Muscle layer of colon (tissue), 2 donors: ENCODE results near the gene CLSTN3.

Experiments used
- H3K27ac ChIP-seq: one replicate; pipeline ENCODE4 v1.7.0; 2013; ENCODE audit warnings: low read depth, mild to moderate bottlenecking, low read length, moderate library complexity
- H3K27me3 ChIP-seq, 2 donors: one replicate each; pipeline ENCODE4 v1.7.0; 2013; ENCODE audit warnings: low read length in 2 of 2, mild to moderate bottlenecking in 2 of 2; ENCODE audit not compliant: insufficient read depth in 2 of 2, control insufficient read depth in 1 of 2
- H3K36me3 ChIP-seq: one replicate; pipeline ENCODE4 v1.7.0; 2013; ENCODE audit warnings: mild to moderate bottlenecking, low read length; ENCODE audit not compliant: insufficient read depth
- H3K4me1 ChIP-seq: one replicate; pipeline ENCODE4 v1.7.0; 2013; ENCODE audit warnings: mild to moderate bottlenecking, low read length; ENCODE audit not compliant: insufficient read depth
- H3K4me3 ChIP-seq, 2 donors: one replicate each; pipeline ENCODE4 v1.7.0; 2013; ENCODE audit warnings: low read length in 2 of 2, low read depth in 1 of 2, mild to moderate bottlenecking in 1 of 2, moderate library complexity in 1 of 2
- H3K9ac ChIP-seq: one replicate; pipeline ENCODE4 v1.7.0; 2013; ENCODE audit warnings: low read length
- H3K9me3 ChIP-seq: one replicate; pipeline ENCODE4 v1.7.0; 2013; ENCODE audit warnings: mild to moderate bottlenecking, low read length
- donor health status: abdominal sarcoma.
- donor health status: Adenocarcinoma of cecum.

Gene CLSTN3

GRCh38 chr12:7107636-7108002 lies 22.6 kb upstream of the CLSTN3 start:
- Histone ChIP-seq H3K27me3 (no peaks in the 10 kb centered on the region), H3K9me3 (no peaks in the 10 kb centered on the region), H3K36me3 (peaks cover 13% of the 10 kb centered on the region), H3K4me3 (peak overlapping the region; percentile 58 to 88), H3K9ac (peak overlapping the region; percentile 84), H3K4me1 (peaks cover 10% of the 10 kb centered on the region), H3K27ac (peak overlapping the region; percentile 92)

GRCh38 chr12:7108003-7108795 lies 22.0 kb upstream of the CLSTN3 start:
- Histone ChIP-seq H3K9ac (peak overlapping the region; percentile 84), H3K27ac (peak overlapping the region; percentile 92), H3K4me1 (peaks cover 11% of the 10 kb centered on the region), H3K4me3 (peak overlapping the region; percentile 58 to 88), H3K27me3 (no peaks in the 10 kb centered on the region), H3K9me3 (no peaks in the 10 kb centered on the region), H3K36me3 (peaks cover 13% of the 10 kb centered on the region)

GRCh38 chr12:7108796-7109571 lies 21.2 kb upstream of the CLSTN3 start, which contains the start of gene C1RL:
Gene C1RL, minus strand, starts transcription at chr12:7109214. Its CDS starts 34 bp downstream, at chr12:7109180.
- H3K4me3 ChIP-seq = peak within 1 kb of the TSS; percentile 58 to 88
- H3K9ac ChIP-seq = peak within 1 kb of the TSS; percentile 84
- peaks cover 16% of the 10 kb centered on the region for H3K4me1 ChIP-seq
- no peaks in the 10 kb centered on the region for H3K27me3 ChIP-seq
- H3K36me3 ChIP-seq = peaks cover 6% of the 10 kb centered on the region
- H3K27ac ChIP-seq = peak within 1 kb of the TSS; percentile 92
- H3K9me3 ChIP-seq = no peaks in the 10 kb centered on the region

- H3K4me3 ChIP-seq = peak overlapping the region in 1 of 2 donors; percentile 59
- H3K9ac ChIP-seq = peak overlapping the region; percentile 34
- peaks cover 16% of the 10 kb centered on the region for H3K4me1 ChIP-seq
- no peaks in the 10 kb centered on the region for H3K9me3 ChIP-seq
- H3K27ac ChIP-seq = peak overlapping the region; percentile 89
- H3K27me3 ChIP-seq = no peaks in the 10 kb centered on the region
- H3K36me3 ChIP-seq = peaks cover under 1% of the 10 kb centered on the region
Observed at GRCh38 chr12:7109572-7109920, 20.6 kb upstream of the CLSTN3 start.

GRCh38 chr12:7110661-7111060 lies 19.5 kb upstream of the CLSTN3 start:
- Histone ChIP-seq H3K27ac (no peak overlapping the region), H3K36me3 (no peaks in the 10 kb centered on the region)

GRCh38 chr12:7112041-7112440 lies 18.1 kb upstream of the CLSTN3 start:
- H3K9me3 ChIP-seq = no peaks in the 10 kb centered on the region
- peaks cover 16% of the 10 kb centered on the region for H3K4me1 ChIP-seq
- H3K27ac ChIP-seq = no peak overlapping the region

More at GRCh38 chr12:7110661-7111060, 19.5 kb upstream of the CLSTN3 start:
- Histone ChIP-seq H3K4me1 (peaks cover 16% of the 10 kb centered on the region), H3K9me3 (no peaks in the 10 kb centered on the region), H3K27me3 (no peaks in the 10 kb centered on the region), H3K4me3 (no peak overlapping the region), H3K9ac (no peak overlapping the region)

GRCh38 chr12:7113389-7113871 lies 16.7 kb upstream of the CLSTN3 start:
- no peaks in the 10 kb centered on the region for H3K36me3 ChIP-seq
- H3K4me1 ChIP-seq = peaks cover 10% of the 10 kb centered on the region
- H3K4me3 ChIP-seq = no peak overlapping the region
- no peaks in the 10 kb centered on the region for H3K9me3 ChIP-seq
- H3K27me3 ChIP-seq = no peaks in the 10 kb centered on the region
- H3K27ac ChIP-seq = no peak overlapping the region
- no peak overlapping the region for H3K9ac ChIP-seq

More at GRCh38 chr12:7112041-7112440, 18.1 kb upstream of the CLSTN3 start:
- Histone ChIP-seq H3K4me3 (no peak overlapping the region), H3K9ac (no peak overlapping the region), H3K27me3 (no peaks in the 10 kb centered on the region), H3K36me3 (no peaks in the 10 kb centered on the region)

GRCh38 chr12:7114008-7114407 lies 16.2 kb upstream of the CLSTN3 start:
- no peak overlapping the region for H3K4me3 ChIP-seq
- no peak overlapping the region for H3K27ac ChIP-seq
- no peaks in the 10 kb centered on the region for H3K9me3 ChIP-seq
- no peaks in the 10 kb centered on the region for H3K36me3 ChIP-seq
- peaks cover 10% of the 10 kb centered on the region for H3K4me1 ChIP-seq
- H3K27me3 ChIP-seq = no peaks in the 10 kb centered on the region
- no peak overlapping the region for H3K9ac ChIP-seq

GRCh38 chr12:7114851-7115250 lies 15.3 kb upstream of the CLSTN3 start:
- peaks cover 5% of the 10 kb centered on the region for H3K4me1 ChIP-seq
- H3K27me3 ChIP-seq = no peaks in the 10 kb centered on the region
- H3K36me3 ChIP-seq = no peaks in the 10 kb centered on the region

GRCh38 chr12:7116196-7116595 lies 14.0 kb upstream of the CLSTN3 start:
- Histone ChIP-seq H3K27me3 (no peaks in the 10 kb centered on the region), H3K36me3 (no peaks in the 10 kb centered on the region), H3K4me3 (no peak overlapping the region), H3K27ac (no peak overlapping the region), H3K9me3 (no peaks in the 10 kb centered on the region), H3K9ac (no peak overlapping the region), H3K4me1 (peaks cover 5% of the 10 kb centered on the region)

More at GRCh38 chr12:7114851-7115250, 15.3 kb upstream of the CLSTN3 start:
- H3K27ac ChIP-seq = no peak overlapping the region
- no peak overlapping the region for H3K4me3 ChIP-seq
- H3K9me3 ChIP-seq = no peaks in the 10 kb centered on the region
- H3K9ac ChIP-seq = no peak overlapping the region

GRCh38 chr12:7116916-7117315 lies 13.3 kb upstream of the CLSTN3 start:
- no peaks in the 10 kb centered on the region for H3K36me3 ChIP-seq
- no peaks in the 10 kb centered on the region for H3K27me3 ChIP-seq
- H3K27ac ChIP-seq = no peak overlapping the region
- H3K4me1 ChIP-seq = peaks cover 5% of the 10 kb centered on the region
- no peak overlapping the region for H3K9ac ChIP-seq
- no peak overlapping the region for H3K4me3 ChIP-seq
- no peaks in the 10 kb centered on the region for H3K9me3 ChIP-seq
